Activated naive CD8-positive, alpha-beta T cell treated with anti-CD3 and anti-CD28 coated beads, Interleukin-2, amount 10 ng/mL, durations not matched to agents 7 days and 5 days (primary cell): ENCODE data around the gene C1R. TPM values are rescaled to one million over a fixed set of nuclear protein-coding genes. Genes with fewer than 3 reads are reported as not detected.
"Not testable (repeated sequence)": the region's sequence is repeated elsewhere in the genome, so short reads cannot be mapped to it uniquely, and the experiment has no call there.

ENCODE experiments used
- ATAC-seq: fragments of 150-1000 bp; cut with Tn5 transposase; one replicate; pipeline ENCODE4 v1.10.0; 2021; ENCODE audit warnings: low read depth, moderate library complexity
- POLR2A ChIA-PET: fragments of 350-600 bp; sonication (Branson Sonifier 250); formaldehyde crosslinking; loops from one replicate; lab custom pipeline; 2021; ENCODE audit warnings: antibody characterized with exemption; lab: Charles Lee
- DNase-seq: peaks from one replicate; pipeline ENCODE4 v3.0.0; 2021
- H3K27ac Mint-ChIP-seq: one replicate; pipeline ENCODE4 v1.8.0; 2022; ENCODE audit warnings: mild to moderate bottlenecking, mixed read lengths
- H3K27me3 Mint-ChIP-seq: one replicate; pipeline ENCODE4 v1.8.0; 2022; ENCODE audit warnings: mild to moderate bottlenecking, moderate library complexity, mixed read lengths
- H3K36me3 Mint-ChIP-seq: one replicate; pipeline ENCODE4 v1.8.0; 2021; ENCODE audit warnings: mild to moderate bottlenecking, mixed read lengths
- H3K4me1 Mint-ChIP-seq: one replicate; pipeline ENCODE4 v1.8.0; 2021; ENCODE audit warnings: mixed read lengths
- H3K4me3 Mint-ChIP-seq: one replicate; pipeline ENCODE4 v1.8.0; 2022; ENCODE audit warnings: mild to moderate bottlenecking, moderate library complexity, mixed read lengths
- H3K9me3 Mint-ChIP-seq: one replicate; pipeline ENCODE4 v1.8.0; 2021; ENCODE audit warnings: mixed read lengths
- total RNA-seq, 2 experiments: library from RNA; stranded (reverse); gene quantifications; one replicate each; pipeline ENCODE4 v1.2.3, GENCODE V29; 2021

The C1R gene
- total RNA-seq, 2 experiments from 2014 or later = 4.6 to 6.4 TPM

GRCh38 chr12:7067096-7067495 is 25.1 kb downstream of the C1R start:
- peaks cover 13% of the 10 kb centered on the region for H3K27me3 Mint-ChIP-seq

GRCh38 chr12:7066596-7066995 is 25.6 kb downstream of the C1R start:
- Mint-ChIP-seq H3K27ac (no peak overlapping the region), H3K4me1 (no peaks in the 10 kb centered on the region), H3K9me3 (no peaks in the 10 kb centered on the region), H3K4me3 (no peak overlapping the region), H3K36me3 (no peaks in the 10 kb centered on the region), H3K27me3 (peaks cover 11% of the 10 kb centered on the region)
- DNase-seq (no peak), ATAC-seq (no peak)
- POLR2A ChIA-PET = no interaction called here

More at GRCh38 chr12:7067096-7067495, 25.1 kb downstream of the C1R start:
- POLR2A ChIA-PET = no interaction called here
- DNase-seq (no peak), ATAC-seq (no peak)
- no peak overlapping the region for H3K4me3 Mint-ChIP-seq
- H3K4me1 Mint-ChIP-seq = no peaks in the 10 kb centered on the region
- no peaks in the 10 kb centered on the region for H3K9me3 Mint-ChIP-seq
- no peaks in the 10 kb centered on the region for H3K36me3 Mint-ChIP-seq
- no peak overlapping the region for H3K27ac Mint-ChIP-seq

GRCh38 chr12:7065073-7065623 is 27.1 kb downstream of the C1R start:
- no peaks in the 10 kb centered on the region for H3K4me1 Mint-ChIP-seq
- DNase-seq (no peak), ATAC-seq (no peak)
- no peak overlapping the region for H3K27ac Mint-ChIP-seq
- H3K4me3 Mint-ChIP-seq = no peak overlapping the region
- POLR2A ChIA-PET = no interaction called here
- no peaks in the 10 kb centered on the region for H3K36me3 Mint-ChIP-seq
- no peaks in the 10 kb centered on the region for H3K9me3 Mint-ChIP-seq
- peaks cover 16% of the 10 kb centered on the region for H3K27me3 Mint-ChIP-seq

GRCh38 chr12:7064516-7064915 is 27.7 kb downstream of the C1R start:
- no peak overlapping the region for H3K27ac Mint-ChIP-seq
- no peak overlapping the region for H3K4me3 Mint-ChIP-seq
- ATAC-seq = no peak
- no peaks in the 10 kb centered on the region for H3K4me1 Mint-ChIP-seq
- no peak for DNase-seq
- POLR2A ChIA-PET = no interaction called here
- H3K36me3 Mint-ChIP-seq = no peaks in the 10 kb centered on the region
- no peaks in the 10 kb centered on the region for H3K9me3 Mint-ChIP-seq
- peaks cover 19% of the 10 kb centered on the region for H3K27me3 Mint-ChIP-seq

- ATAC-seq (no peak), DNase-seq (no peak)
- H3K27me3 Mint-ChIP-seq = peaks cover 31% of the 10 kb centered on the region
- no peak overlapping the region for H3K27ac Mint-ChIP-seq
- POLR2A ChIA-PET = no interaction called here
- H3K4me1 Mint-ChIP-seq = no peaks in the 10 kb centered on the region
- no peaks in the 10 kb centered on the region for H3K36me3 Mint-ChIP-seq
- H3K9me3 Mint-ChIP-seq = no peaks in the 10 kb centered on the region
- H3K4me3 Mint-ChIP-seq = no peak overlapping the region
Measured at GRCh38 chr12:7061596-7061995, 30.6 kb downstream of the C1R start.

- DNase-seq = no peak
Measured at GRCh38 chr12:7061138-7061537, 31.1 kb downstream of the C1R start.

GRCh38 chr12:7060353-7060954 is 31.8 kb downstream of the C1R start, which contains the start of gene C1S:
Gene C1S, plus strand, starts transcription at chr12:7060718. Its CDS starts 1,195 bp downstream, at chr12:7061913.
- DNase-seq = no peak
- ATAC-seq = no peak
- Mint-ChIP-seq H3K36me3 (no peaks in the 10 kb centered on the region), H3K27me3 (peaks cover 39% of the 10 kb centered on the region), H3K9me3 (no peaks in the 10 kb centered on the region), H3K4me3 (no peak within 1 kb of the TSS), H3K27ac (no peak within 1 kb of the TSS), H3K4me1 (no peaks in the 10 kb centered on the region)
- POLR2A ChIA-PET = no interaction called here

More at GRCh38 chr12:7061138-7061537, 31.1 kb downstream of the C1R start:
- Mint-ChIP-seq H3K4me1 (no peaks in the 10 kb centered on the region), H3K27ac (no peak overlapping the region), H3K4me3 (no peak overlapping the region), H3K27me3 (peaks cover 34% of the 10 kb centered on the region), H3K36me3 (no peaks in the 10 kb centered on the region), H3K9me3 (no peaks in the 10 kb centered on the region)
- ATAC-seq = no peak
- POLR2A ChIA-PET = no interaction called here

GRCh38 chr12:7059780-7060179 is 32.5 kb downstream of the C1R start:
- Mint-ChIP-seq H3K9me3 (no peaks in the 10 kb centered on the region), H3K27me3 (peaks cover 41% of the 10 kb centered on the region), H3K4me3 (no peak overlapping the region), H3K36me3 (no peaks in the 10 kb centered on the region), H3K27ac (no peak overlapping the region), H3K4me1 (no peaks in the 10 kb centered on the region)
- ATAC-seq (no peak), DNase-seq (no peak)
- POLR2A ChIA-PET = no interaction called here

GRCh38 chr12:7058850-7059395 is 33.3 kb downstream of the C1R start:
- no peak overlapping the region for H3K4me3 Mint-ChIP-seq
- H3K4me1 Mint-ChIP-seq = no peaks in the 10 kb centered on the region
- no peaks in the 10 kb centered on the region for H3K36me3 Mint-ChIP-seq
- ATAC-seq (no peak), DNase-seq (no peak)
- H3K9me3 Mint-ChIP-seq = no peaks in the 10 kb centered on the region
- POLR2A ChIA-PET = interaction anchor here (0.6 kb wide), 1 partner anchor 221 kb away, joined by 6 read pairs; no protein-coding TSS in a partner anchor
- no peak overlapping the region for H3K27ac Mint-ChIP-seq
- H3K27me3 Mint-ChIP-seq = peaks cover 43% of the 10 kb centered on the region

GRCh38 chr12:7058163-7058845 is 33.9 kb downstream of the C1R start:
- DNase-seq (no peak), ATAC-seq (no peak)
- Mint-ChIP-seq H3K4me3 (no peak overlapping the region), H3K36me3 (no peaks in the 10 kb centered on the region), H3K4me1 (no peaks in the 10 kb centered on the region), H3K27me3 (peaks cover 42% of the 10 kb centered on the region), H3K27ac (no peak overlapping the region), H3K9me3 (no peaks in the 10 kb centered on the region)
- POLR2A ChIA-PET = no interaction called here

- not testable (repeated sequence) for H3K4me3 Mint-ChIP-seq, ATAC-seq, DNase-seq, H3K36me3 Mint-ChIP-seq, H3K27ac Mint-ChIP-seq, H3K9me3 Mint-ChIP-seq, H3K4me1 Mint-ChIP-seq
- POLR2A ChIA-PET = interaction anchor here (1.2 kb wide), 1 partner anchor 52 kb away, joined by 3 read pairs; no protein-coding TSS in a partner anchor
- peaks cover 61% of the 10 kb centered on the region for H3K27me3 Mint-ChIP-seq
Measured at GRCh38 chr12:7055736-7056135, 36.5 kb downstream of the C1R start.

GRCh38 chr12:7054925-7055324 is 37.3 kb downstream of the C1R start:
- no peak for DNase-seq
- Mint-ChIP-seq H3K27ac (no peak overlapping the region), H3K27me3 (peaks cover 55% of the 10 kb centered on the region), H3K36me3 (no peaks in the 10 kb centered on the region), H3K9me3 (peaks cover 2% of the 10 kb centered on the region), H3K4me3 (no peak overlapping the region), H3K4me1 (no peaks in the 10 kb centered on the region)
- ATAC-seq = no peak
- POLR2A ChIA-PET = no interaction called here

GRCh38 chr12:7049973-7050372 is 42.3 kb downstream of the C1R start:
- POLR2A ChIA-PET, H3K36me3 Mint-ChIP-seq, H3K4me3 Mint-ChIP-seq: not testable (repeated sequence)

More at GRCh38 chr12:7049973-7050372, 42.3 kb downstream of the C1R start:
- not testable (repeated sequence) for DNase-seq, H3K9me3 Mint-ChIP-seq, ATAC-seq, H3K27ac Mint-ChIP-seq
- Mint-ChIP-seq H3K4me1 (peaks cover 23% of the 10 kb centered on the region), H3K27me3 (peaks cover 30% of the 10 kb centered on the region)
